ENCODE measurements around the gene GH1. TPM values are rescaled to one million over a fixed set of nuclear protein-coding genes. Genes with fewer than 3 reads are reported as not detected.
A peak's percentile ranks its signal among the peaks of the same experiment; 100 is the strongest.

The GH1 gene
- total RNA-seq, 1 experiment from 2014 or later, result not detected

DNA sequence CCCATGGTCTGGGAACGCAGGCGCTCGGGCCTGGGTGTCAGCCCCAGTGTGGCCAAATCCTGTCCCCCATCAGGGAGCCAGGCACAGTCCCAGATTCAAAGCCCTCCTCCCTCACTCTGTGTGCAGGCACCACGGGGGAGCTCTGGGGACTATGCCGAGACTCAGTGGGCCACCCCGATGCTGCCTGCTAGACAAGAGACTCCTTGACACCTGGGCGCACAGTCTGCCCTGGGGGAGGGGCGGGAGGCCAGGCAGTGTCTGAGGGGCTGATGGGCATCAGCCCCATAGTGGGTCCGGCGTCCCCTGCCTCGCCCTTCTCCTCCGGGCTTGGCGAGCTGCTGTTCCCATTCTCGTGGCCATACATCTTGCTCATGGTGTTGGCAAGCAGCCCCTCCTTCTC, 21.9 kb upstream of the GH1 start:
- H3K9me2 ChIP-seq (ENCODE audit: insufficient read depth), result no peaks in the 10 kb centered on the region
- H3K9ac ChIP-seq (ENCODE audit: low read length), result no peak overlapping the region
- RAD21 ChIA-PET (ENCODE audit: low non-redundant PET in 1 of 2, low total read pairs in 2 of 2, uncharacterized antibody in 2 of 2, unreplicated experiment in 2 of 2), result no interaction called here
- no peaks in the 10 kb centered on the region for H3K4me1 ChIP-seq (ENCODE audit: control insufficient read depth in 1 of 2, insufficient read depth in 2 of 2, low read length in 2 of 2)
- no peaks in the 10 kb centered on the region for H3K79me2 ChIP-seq (ENCODE audit: insufficient read depth, low read length)
- DNase-seq (ENCODE audit: low read depth, low spot score) (no peak), ATAC-seq (no peak)
- intact Hi-C loops (cut with micrococcal nuclease), result no loop called here
- no peak overlapping the region for H3K4me2 ChIP-seq (ENCODE audit: low read length)
- no peaks in the 10 kb centered on the region for H3K9me3 ChIP-seq (ENCODE audit: control insufficient read depth in 1 of 2, insufficient read depth in 1 of 2, low read depth in 1 of 2, low read length in 2 of 2)
- H3K36me3 ChIP-seq (ENCODE audit: control insufficient read depth in 1 of 2, insufficient read depth in 2 of 2, low read length in 2 of 2), result no peaks in the 10 kb centered on the region
- H4K20me1 ChIP-seq (ENCODE audit: insufficient read depth), result no peaks in the 10 kb centered on the region
- BruUV-seq (replicated peaks), result no TSS peak
- POLR2A ChIA-PET, result no interaction called here
- H3K4me3 ChIP-seq (replicated peaks in 1 of 2; ENCODE audit: low read depth in 1 of 2, low read length in 2 of 2), result no peak overlapping the region
- no peak overlapping the region for H2AFZ ChIP-seq (ENCODE audit: low read depth, low read length, poor library complexity, severe bottlenecking)
- H3K27ac ChIP-seq (ENCODE audit: low read depth, low read length), result no peak overlapping the region
- TF ChIP-seq EZH2phosphoT487 (IDR thresholded peaks at IDR 0.05; ENCODE audit: borderline replicate concordance) (no peak), MAX (IDR thresholded peaks at IDR 0.05) (no peak)
- no peaks in the 10 kb centered on the region for H3K27me3 ChIP-seq (ENCODE audit: insufficient read depth, low read length)
- CTCF ChIA-PET, result interaction anchor here (1.0 to 1.3 kb wide), 4 partner anchors 10 to 22 kb away, joined by 3 to 8 read pairs (median 4); partner anchors contain the start of gene GH1

GRCh38 chr17:63939884-63940283, 21.2 kb upstream of the GH1 start:
- no peaks in the 10 kb centered on the region for H3K27me3 ChIP-seq (ENCODE audit: insufficient read depth, low read length)
- H3K9me3 ChIP-seq (ENCODE audit: control insufficient read depth in 1 of 2, insufficient read depth in 1 of 2, low read depth in 1 of 2, low read length in 2 of 2), result no peaks in the 10 kb centered on the region
- no peaks in the 10 kb centered on the region for H3K9me2 ChIP-seq (ENCODE audit: insufficient read depth)
- H3K4me2 ChIP-seq (ENCODE audit: low read length), result no peak overlapping the region
- RAD21 ChIA-PET (ENCODE audit: low non-redundant PET in 1 of 2, low total read pairs in 2 of 2, uncharacterized antibody in 2 of 2, unreplicated experiment in 2 of 2), result no interaction called here
- no peak overlapping the region for H3K9ac ChIP-seq (ENCODE audit: low read length)
- no peaks in the 10 kb centered on the region for H3K36me3 ChIP-seq (ENCODE audit: control insufficient read depth in 1 of 2, insufficient read depth in 2 of 2, low read length in 2 of 2)
- no peaks in the 10 kb centered on the region for H3K79me2 ChIP-seq (ENCODE audit: insufficient read depth, low read length)
- ATAC-seq (peak; percentile 48), DNase-seq (ENCODE audit: low read depth, low spot score) (no peak)
- H3K4me3 ChIP-seq (replicated peaks in 1 of 2; ENCODE audit: low read depth in 1 of 2, low read length in 2 of 2), result no peak overlapping the region
- TF ChIP-seq FOSL1 (IDR thresholded peaks at IDR 0.05; ENCODE audit: low read depth) (no peak), ZNF274 (IDR thresholded peaks at IDR 0.05; ENCODE audit: low read depth, low read length) (no peak), RAD21 (IDR thresholded peaks at IDR 0.05; ENCODE audit: low read depth) (no peak), YY1 (IDR thresholded peaks at IDR 0.05; ENCODE audit: extremely low read depth, insufficient replicate concordance, low read depth, low read length) (no peak), ZFX (IDR thresholded peaks at IDR 0.05) (no peak), ELF1 (IDR thresholded peaks at IDR 0.05; ENCODE audit: borderline replicate concordance, low read depth) (no peak), CTCF (IDR thresholded peaks at IDR 0.05 in 2 of 3, conservative IDR thresholded peaks at IDR 0.05 in 1 of 3; ENCODE audit: borderline replicate concordance in 1 of 3, insufficient read depth in 1 of 3, low read depth in 2 of 3, low read length in 2 of 3) (no peak), CBX3 (IDR thresholded peaks at IDR 0.05; ENCODE audit: low read depth) (no peak), SIN3A (IDR thresholded peaks at IDR 0.05; ENCODE audit: low read depth) (no peak), ATF3 (IDR thresholded peaks at IDR 0.05) (no peak), POLR2A (IDR thresholded peaks at IDR 0.05; ENCODE audit: borderline replicate concordance, extremely low read depth, insufficient read depth, insufficient read length) (no peak), EGR1 (IDR thresholded peaks at IDR 0.05; ENCODE audit: low read depth) (no peak), CEBPB (IDR thresholded peaks at IDR 0.05; ENCODE audit: low read depth) (no peak), JUND (IDR thresholded peaks at IDR 0.05) (no peak), POLR2AphosphoS5 (IDR thresholded peaks at IDR 0.05; ENCODE audit: low read depth, low read length) (no peak)
- TF ChIP-seq, protein P1, sequence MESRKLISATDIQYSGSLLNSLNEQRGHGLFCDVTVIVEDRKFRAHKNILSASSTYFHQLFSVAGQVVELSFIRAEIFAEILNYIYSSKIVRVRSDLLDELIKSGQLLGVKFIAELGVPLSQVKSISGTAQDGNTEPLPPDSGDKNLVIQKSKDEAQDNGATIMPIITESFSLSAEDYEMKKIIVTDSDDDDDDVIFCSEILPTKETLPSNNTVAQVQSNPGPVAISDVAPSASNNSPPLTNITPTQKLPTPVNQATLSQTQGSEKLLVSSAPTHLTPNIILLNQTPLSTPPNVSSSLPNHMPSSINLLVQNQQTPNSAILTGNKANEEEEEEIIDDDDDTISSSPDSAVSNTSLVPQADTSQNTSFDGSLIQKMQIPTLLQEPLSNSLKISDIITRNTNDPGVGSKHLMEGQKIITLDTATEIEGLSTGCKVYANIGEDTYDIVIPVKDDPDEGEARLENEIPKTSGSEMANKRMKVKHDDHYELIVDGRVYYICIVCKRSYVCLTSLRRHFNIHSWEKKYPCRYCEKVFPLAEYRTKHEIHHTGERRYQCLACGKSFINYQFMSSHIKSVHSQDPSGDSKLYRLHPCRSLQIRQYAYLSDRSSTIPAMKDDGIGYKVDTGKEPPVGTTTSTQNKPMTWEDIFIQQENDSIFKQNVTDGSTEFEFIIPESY (IDR thresholded peaks at IDR 0.05; ENCODE audit: extremely low read depth, insufficient replicate concordance, low read length), result no peak
- H3K27ac ChIP-seq (ENCODE audit: low read depth, low read length), result no peak overlapping the region
- CTCF ChIA-PET, result interaction anchor here (0.7 to 1.3 kb wide), 4 partner anchors 9 to 22 kb away, joined by 3 to 8 read pairs (median 4); partner anchors contain the start of gene GH1
- no peaks in the 10 kb centered on the region for H3K4me1 ChIP-seq (ENCODE audit: control insufficient read depth in 1 of 2, insufficient read depth in 2 of 2, low read length in 2 of 2)
- H4K20me1 ChIP-seq (ENCODE audit: insufficient read depth), result no peaks in the 10 kb centered on the region
- no peak overlapping the region for H2AFZ ChIP-seq (ENCODE audit: low read depth, low read length, poor library complexity, severe bottlenecking)
- no TSS peak for BruUV-seq (replicated peaks)
- intact Hi-C loops (cut with micrococcal nuclease), result no loop called here
- POLR2A ChIA-PET, result no interaction called here
